Measurements from ENCODE around the gene C18orf63.

GRCh38 chr18:74299746-74300145 lies 15.9 kb upstream of the C18orf63 start:
- no peak for TF ChIP-seq POLR2AphosphoS5 (IDR thresholded peaks at IDR 0.05)
- TF ChIP-seq CTCF (IDR thresholded peaks at IDR 0.05) = no peak
- no peak for TF ChIP-seq POLR2A (IDR thresholded peaks at IDR 0.05; ENCODE audit: low read depth)
